HG03039 (cell line): ENCODE data around the gene SMAD2.
A peak's percentile ranks its signal among the peaks of the same experiment; 100 is the strongest.

Experiments
- ATAC-seq: cut with Tn5 transposase; IDR thresholded peaks from one replicate; pipeline ENCODE4 v1.9.1; 2021; ENCODE audit warnings: mild to moderate bottlenecking, moderate library complexity; ENCODE audit not compliant: unreplicated experiment

SMAD2 gene

GRCh38 chr18:47932603-47933002 is 2.1 kb upstream of the SMAD2 start:
- no peak for ATAC-seq

- no peak for ATAC-seq
Observed at GRCh38 chr18:47932190-47932589, 1.7 kb upstream of the SMAD2 start.

GRCh38 chr18:47931718-47932103 is 1.3 kb upstream of the SMAD2 start:
- ATAC-seq: no peak

- peak; percentile 82 for ATAC-seq
Observed at GRCh38 chr18:47930931-47931717, 665 bp upstream of the SMAD2 start.

GRCh38 chr18:47929681-47930198 is 719 bp downstream of the SMAD2 start:
- ATAC-seq: no peak

GRCh38 chr18:47928466-47928865 is 2.0 kb downstream of the SMAD2 start:
- ATAC-seq: no peak

- ATAC-seq: no peak
Observed at GRCh38 chr18:47926101-47926850, 4.2 kb downstream of the SMAD2 start.

- ATAC-seq: no peak
Observed at GRCh38 chr18:47919916-47920315, 10.5 kb downstream of the SMAD2 start.

- ATAC-seq: no peak
Observed at GRCh38 chr18:47917923-47918610, 12.4 kb downstream of the SMAD2 start.

GRCh38 chr18:47915930-47916329 is 14.5 kb downstream of the SMAD2 start:
- no peak for ATAC-seq

GRCh38 chr18:47915229-47915628 is 15.2 kb downstream of the SMAD2 start:
- no peak for ATAC-seq

- no peak for ATAC-seq
Observed at GRCh38 chr18:47912794-47913585, 17.5 kb downstream of the SMAD2 start.

- no peak for ATAC-seq
Observed at GRCh38 chr18:47912343-47912742, 18.1 kb downstream of the SMAD2 start.

- no peak for ATAC-seq
Observed at GRCh38 chr18:47911877-47912276, 18.6 kb downstream of the SMAD2 start.

- no peak for ATAC-seq
Observed at GRCh38 chr18:47909484-47909883, 21.0 kb downstream of the SMAD2 start.

GRCh38 chr18:47908592-47908991 is 21.9 kb downstream of the SMAD2 start:
- no peak for ATAC-seq

GRCh38 chr18:47906408-47906807 is 24.1 kb downstream of the SMAD2 start:
- no peak for ATAC-seq

- no peak for ATAC-seq
Observed at GRCh38 chr18:47903809-47904208, 26.6 kb downstream of the SMAD2 start.

GRCh38 chr18:47901624-47902362 is 28.7 kb downstream of the SMAD2 start:
- no peak for ATAC-seq
